ENCODE measurements around the gene RHOA.

Gene RHOA

DNA sequence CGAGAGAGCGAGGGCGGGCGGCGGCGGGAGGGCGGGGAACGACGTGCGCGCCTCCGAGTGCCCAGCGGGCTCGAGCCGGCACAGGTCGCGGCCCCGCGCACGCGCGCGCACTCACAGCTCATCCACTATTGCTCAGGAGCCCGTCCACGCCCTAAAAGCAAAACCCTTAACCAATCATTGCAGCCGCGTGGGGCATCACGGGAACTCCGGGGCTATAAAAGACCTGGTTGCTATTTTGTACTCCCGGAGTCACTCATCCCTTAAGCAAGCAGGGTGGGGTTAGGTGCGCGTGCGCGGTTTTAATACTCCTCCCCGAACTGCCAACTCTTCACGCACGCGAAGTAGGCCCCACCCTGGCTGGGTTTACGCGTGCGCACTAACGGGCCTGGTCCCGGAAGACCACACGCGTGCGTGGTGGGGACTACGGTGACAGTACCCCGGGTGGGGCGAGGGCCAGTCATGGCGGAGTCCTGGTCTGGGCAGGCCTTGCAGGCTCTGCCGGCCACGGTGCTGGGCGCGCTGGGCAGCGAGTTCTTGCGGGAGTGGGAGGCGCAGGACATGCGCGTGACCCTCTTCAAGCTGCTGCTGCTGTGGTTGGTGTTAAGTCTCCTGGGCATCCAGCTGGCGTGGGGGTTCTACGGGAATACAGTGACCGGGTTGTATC, at the start of gene RHOA, which contains the start of gene TCTA:
Gene RHOA (minus strand): TSS at position 9 of the 664 bp plus-strand sequence. CDS start 36,387 bp downstream, outside the sequence.
Gene TCTA (plus strand): TSS at position 456 of the 664 bp plus-strand sequence. CDS start 4 bp downstream, at position 460.
- DNase-seq (ENCODE audit: low read depth), result peak; percentile 100

GRCh38 chr3:49460956-49461355, 49.2 kb upstream of the RHOA start:
- no peak for DNase-seq (ENCODE audit: low read depth)

DNA sequence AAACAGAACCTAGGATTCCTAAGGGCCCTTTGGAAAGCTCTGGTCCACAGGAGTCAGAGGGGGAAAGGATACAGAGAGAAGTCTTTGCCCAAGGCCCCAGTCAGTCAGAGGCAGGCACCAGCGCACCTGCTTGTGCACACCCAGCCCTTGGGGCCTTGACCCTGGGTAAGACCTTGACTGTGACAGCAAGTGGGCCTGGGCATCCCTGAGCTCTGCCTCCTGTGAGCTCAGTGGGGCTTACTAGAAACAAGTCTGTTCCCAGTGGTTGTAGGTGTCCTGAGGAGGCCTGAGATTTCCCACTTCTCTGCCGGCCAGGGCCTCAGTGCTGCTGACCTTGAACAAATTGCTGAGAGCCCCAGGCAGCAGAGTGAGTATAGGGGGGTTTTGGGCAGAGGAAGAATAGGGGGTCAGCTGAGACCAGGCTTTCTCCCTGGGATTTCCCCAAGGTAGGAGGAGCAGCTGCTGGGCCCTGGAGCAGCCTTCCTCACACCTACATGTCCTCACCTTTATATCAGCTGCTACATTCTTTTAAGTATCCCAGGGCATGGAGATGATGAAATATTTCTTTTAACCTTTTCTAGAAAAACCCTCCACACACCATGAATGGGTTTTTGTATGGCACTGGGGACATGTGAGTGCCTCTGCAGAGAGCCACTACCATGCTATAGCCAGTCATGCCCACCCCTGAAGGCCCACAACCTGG, 48.6 kb upstream of the RHOA start:
- no peak for DNase-seq (ENCODE audit: low read depth)

GRCh38 chr3:49456466-49456865, 44.7 kb upstream of the RHOA start:
- DNase-seq (ENCODE audit: low read depth), result no peak

GRCh38 chr3:49454898-49455681, 43.3 kb upstream of the RHOA start:
- DNase-seq (ENCODE audit: low read depth), result no peak

DNA sequence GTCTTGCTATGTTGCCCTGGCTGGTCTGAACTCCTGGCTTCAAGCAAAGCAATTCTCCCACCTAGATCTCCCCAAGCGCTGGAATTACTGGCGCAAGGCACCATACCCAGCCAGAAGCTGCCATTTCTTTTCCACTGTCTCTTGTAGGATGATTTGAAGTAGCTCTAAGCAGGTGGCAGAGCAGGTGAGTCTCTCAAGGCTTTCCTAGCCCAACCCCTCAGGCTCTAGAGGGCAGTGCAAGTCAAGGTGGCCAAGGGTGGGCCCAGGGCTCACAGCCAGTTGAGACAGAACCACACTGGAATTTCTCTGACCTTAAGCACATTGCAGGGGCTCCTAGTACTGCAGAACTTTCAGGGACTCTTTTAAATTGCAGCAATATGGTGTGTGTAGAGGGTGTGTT, 42.7 kb upstream of the RHOA start:
- DNase-seq (ENCODE audit: low read depth), result no peak

DNA sequence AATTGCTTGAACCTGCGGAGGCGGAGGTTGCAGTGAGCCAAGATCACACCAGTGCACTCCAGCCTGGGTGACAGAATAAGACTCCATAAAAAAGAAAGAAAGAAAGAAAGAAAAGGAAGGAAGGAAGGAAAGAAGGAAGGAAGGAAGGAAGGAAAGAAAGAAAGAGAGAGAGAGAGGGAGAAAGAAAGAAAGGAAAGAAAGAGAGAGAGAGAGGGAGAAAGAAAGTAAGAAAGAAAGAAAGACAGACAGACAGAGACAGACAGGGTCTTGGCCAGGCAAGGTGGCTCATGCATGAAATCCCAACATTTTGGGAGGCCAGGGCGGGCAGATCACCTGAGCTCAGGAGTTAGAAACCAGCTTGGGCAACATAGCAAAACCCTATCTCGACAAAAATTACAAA, 41.8 kb upstream of the RHOA start:
- DNase-seq (ENCODE audit: low read depth), result no peak

GRCh38 chr3:49445391-49445790, 33.6 kb upstream of the RHOA start:
- no peak for DNase-seq (ENCODE audit: low read depth)

- DNase-seq (ENCODE audit: low read depth), result no peak
Measured at GRCh38 chr3:49434731-49435130, 23.0 kb upstream of the RHOA start.

DNA sequence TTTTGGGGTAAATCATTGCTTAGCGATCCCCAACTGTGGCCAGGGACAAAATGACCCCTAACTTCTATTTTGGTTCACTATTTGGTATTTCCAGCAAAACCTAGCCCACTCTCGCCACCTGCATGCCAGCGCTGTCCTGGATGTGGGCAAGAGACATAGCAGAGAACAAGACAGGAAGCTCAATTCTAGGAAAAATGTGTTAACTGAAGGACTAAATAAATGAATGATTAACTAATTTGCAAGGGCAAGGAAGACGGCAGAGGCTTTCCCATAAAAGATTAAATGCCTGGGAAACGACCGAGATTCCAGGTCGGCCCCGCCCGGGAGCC, 16.9 kb upstream of the RHOA start:
- no peak for DNase-seq (ENCODE audit: low read depth)

DNA sequence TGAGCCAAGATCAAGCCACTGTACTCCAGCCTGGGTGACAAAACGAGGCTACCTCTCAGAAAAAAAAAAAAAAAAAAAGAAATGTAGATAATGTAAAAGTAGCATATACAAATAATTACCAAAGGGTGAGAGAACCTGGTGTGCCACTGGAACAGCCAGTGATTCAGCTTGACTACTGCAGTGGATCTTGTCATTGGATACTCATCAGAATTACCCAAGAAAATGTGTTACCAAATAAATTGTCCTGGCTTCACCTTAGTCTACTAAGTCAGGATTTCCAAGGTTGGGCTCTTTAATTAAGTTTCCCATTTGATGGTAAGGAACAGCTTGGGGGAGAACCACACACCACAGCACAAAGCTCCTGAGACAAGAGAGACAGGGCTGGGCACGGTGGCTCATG, 15.8 kb upstream of the RHOA start:
- DNase-seq (ENCODE audit: low read depth), result no peak

DNA sequence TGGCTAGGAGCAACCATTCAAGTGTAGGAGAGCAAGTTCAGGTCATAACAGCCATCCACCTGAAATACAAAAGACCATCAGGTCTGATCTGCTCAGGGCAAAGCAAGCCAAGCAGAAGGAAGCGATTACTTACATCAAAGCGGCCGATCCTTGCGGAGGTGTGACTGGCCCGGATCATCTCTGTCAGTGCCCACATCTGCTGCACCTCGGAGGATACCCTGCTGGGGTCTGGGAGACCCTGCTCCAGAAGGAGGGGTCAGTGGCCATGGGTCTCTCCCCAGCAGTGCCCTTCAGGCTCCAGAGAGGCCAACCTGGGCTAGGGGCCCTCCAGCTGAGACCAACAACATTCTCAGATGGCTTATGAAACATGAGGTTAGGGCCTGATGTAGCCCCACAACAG, 13.0 kb upstream of the RHOA start:
- no peak for DNase-seq (ENCODE audit: low read depth)

GRCh38 chr3:49422379-49423248, 10.8 kb upstream of the RHOA start, which contains the start of gene AMT:
Gene AMT, minus strand, starts transcription at chr3:49422473. Its CDS starts 23 bp downstream, at chr3:49422450.
- no peak for DNase-seq (ENCODE audit: low read depth)

DNA sequence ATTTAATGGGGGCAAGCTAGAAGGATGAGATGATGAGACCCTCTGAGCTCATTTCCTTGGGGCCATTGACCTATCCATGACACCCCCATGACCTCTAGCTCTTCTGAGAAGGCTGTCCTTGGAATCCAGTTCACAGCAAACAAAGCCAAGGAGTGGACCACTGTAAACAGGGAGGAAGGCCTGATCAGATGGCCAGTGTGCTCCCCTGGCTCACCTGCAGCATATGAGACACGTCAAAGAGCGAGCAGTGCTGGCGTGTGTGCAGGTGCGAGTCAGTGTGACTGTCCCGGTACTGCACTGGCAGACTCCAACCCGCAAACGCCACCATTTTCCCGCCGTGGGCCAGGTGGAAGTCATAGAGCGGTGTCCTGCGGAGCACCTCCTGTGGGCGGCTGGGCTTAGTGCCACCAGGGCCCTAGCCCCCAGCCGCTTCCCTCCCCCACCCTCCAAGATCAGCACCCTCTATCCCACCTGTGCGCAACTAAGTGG, 10.2 kb upstream of the RHOA start:
- no peak for DNase-seq (ENCODE audit: low read depth)

GRCh38 chr3:49417516-49418120, 5.8 kb upstream of the RHOA start:
- no peak for DNase-seq (ENCODE audit: low read depth)

- no peak for DNase-seq (ENCODE audit: low read depth)
Measured at GRCh38 chr3:49416867-49417266, 5.1 kb upstream of the RHOA start.

DNA sequence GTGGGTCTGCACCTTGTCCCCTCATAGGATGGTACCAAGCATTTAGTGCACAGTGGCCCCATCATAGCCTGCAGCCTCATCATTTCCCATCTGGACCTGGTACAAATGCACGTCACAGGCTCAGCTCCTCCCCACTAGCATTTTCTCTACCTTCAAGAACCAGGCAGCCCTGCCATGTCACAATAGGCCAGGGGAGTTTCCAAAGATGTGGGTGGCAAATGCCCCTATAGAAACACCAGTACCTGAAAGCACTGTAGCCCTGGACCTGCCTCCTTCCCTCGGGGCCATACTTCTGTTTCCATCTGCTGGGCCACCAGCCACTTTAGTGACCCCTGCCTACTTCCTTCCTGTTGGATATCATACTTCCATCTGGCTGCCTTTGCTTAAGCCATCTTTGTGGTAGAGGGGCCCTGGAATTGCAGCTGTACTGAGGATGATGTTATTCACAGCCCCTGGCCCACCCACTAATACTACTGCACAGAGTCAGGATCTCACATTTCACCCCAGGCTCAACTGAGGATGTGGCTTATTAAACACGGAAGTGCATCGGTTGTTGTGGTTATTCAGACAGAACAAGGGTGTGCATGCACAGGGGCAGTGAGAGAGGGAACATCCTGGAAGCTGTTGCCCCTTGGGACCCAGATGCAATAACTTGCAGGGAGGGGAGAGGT, 4.3 kb upstream of the RHOA start:
- no peak for DNase-seq (ENCODE audit: low read depth)

- no peak for DNase-seq (ENCODE audit: low read depth)
Measured at GRCh38 chr3:49414753-49415152, 3.0 kb upstream of the RHOA start.

- no peak for DNase-seq (ENCODE audit: low read depth)
Measured at GRCh38 chr3:49413338-49413734, 1.6 kb upstream of the RHOA start.

GRCh38 chr3:49412632-49413337, 1.0 kb upstream of the RHOA start:
- no peak for DNase-seq (ENCODE audit: low read depth)
